MM.1S (cell line): ENCODE data around the gene TAF1B.

ENCODE experiments used
- EZH2 ChIP-seq: fragments of 300-600 bp; sonication (generic); optimal IDR thresholded peaks from 2 replicates; pipeline ENCODE3; 2017; ENCODE audit warnings: low read depth, mild to moderate bottlenecking, antibody characterized with exemption, low read length, mixed read lengths
- EZH2phosphoT487 ChIP-seq: fragments of 300-600 bp; sonication (generic); IDR thresholded peaks from 2 replicates; pipeline ENCODE4 v1.6.1; 2018; ENCODE audit warnings: antibody characterized with exemption, low read length
- TF ChIP-seq, protein P1 (sequence below): fragments of 300-600 bp; sonication (generic); IDR thresholded peaks from 2 replicates; pipeline ENCODE4 v1.5.1; 2016; ENCODE audit warnings: antibody characterized with exemption, low read length, mixed read lengths

- TF ChIP-seq, protein P1, sequence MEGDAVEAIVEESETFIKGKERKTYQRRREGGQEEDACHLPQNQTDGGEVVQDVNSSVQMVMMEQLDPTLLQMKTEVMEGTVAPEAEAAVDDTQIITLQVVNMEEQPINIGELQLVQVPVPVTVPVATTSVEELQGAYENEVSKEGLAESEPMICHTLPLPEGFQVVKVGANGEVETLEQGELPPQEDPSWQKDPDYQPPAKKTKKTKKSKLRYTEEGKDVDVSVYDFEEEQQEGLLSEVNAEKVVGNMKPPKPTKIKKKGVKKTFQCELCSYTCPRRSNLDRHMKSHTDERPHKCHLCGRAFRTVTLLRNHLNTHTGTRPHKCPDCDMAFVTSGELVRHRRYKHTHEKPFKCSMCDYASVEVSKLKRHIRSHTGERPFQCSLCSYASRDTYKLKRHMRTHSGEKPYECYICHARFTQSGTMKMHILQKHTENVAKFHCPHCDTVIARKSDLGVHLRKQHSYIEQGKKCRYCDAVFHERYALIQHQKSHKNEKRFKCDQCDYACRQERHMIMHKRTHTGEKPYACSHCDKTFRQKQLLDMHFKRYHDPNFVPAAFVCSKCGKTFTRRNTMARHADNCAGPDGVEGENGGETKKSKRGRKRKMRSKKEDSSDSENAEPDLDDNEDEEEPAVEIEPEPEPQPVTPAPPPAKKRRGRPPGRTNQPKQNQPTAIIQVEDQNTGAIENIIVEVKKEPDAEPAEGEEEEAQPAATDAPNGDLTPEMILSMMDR: no peak
- TF ChIP-seq EZH2phosphoT487: no peak
- TF ChIP-seq EZH2: no peak
These were observed 12.4 kb upstream of the TAF1B start for GRCh38 chr2:9830685-9831410.
